Pons (tissue), 1 donor: ENCODE measurements around the gene IQCH.
A peak's percentile ranks its signal among the peaks of the same experiment; 100 is the strongest.

Experiments used
- DNase-seq: peaks from one replicate; pipeline ENCODE4 v3.0.0-alpha.2; 2016; ENCODE audit warnings: low spot score

Gene IQCH

GRCh38 chr15:67300266-67301025 is 45.9 kb downstream of the IQCH start:
- DNase-seq, result no peak

DNA sequence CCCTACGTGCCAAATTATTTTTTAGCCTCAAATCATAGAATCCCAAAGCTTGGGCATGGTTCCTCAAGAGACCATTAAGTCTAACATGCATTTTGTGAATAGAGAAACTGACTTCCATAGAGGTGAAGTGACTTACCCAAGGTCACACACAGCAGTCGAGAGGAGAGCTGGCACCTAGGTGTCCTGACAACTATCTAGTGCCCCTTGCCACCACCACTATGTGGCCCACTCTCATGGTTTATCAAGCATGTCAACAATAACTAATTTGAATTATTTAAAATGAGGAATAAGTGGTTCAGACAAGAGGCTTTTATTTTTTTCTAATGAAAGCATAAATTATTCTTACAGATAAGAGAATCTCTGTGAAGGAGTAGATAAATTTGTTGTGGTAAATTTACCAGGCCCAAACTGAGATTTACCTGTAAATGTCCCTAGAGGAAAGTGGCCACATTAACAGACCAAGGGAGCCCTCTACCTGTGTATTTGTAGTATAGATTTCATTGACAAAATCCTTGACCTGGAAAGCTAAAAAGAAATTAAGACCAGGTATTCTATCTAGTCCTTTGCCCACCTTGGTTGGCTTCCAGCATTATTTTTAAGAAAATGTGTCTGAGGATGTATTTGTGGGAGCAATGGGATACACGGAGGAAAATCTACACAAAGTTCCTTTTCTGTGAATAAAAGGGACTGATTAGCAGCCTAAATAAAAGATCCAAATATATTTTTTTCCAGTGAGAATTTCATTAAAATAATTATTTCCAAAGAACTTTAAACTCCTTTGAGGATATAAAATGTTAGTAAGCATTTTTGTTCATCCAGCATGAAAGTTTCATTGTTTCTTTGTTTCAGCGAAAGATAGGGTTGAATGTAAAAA is 49.1 kb downstream of the IQCH start:
- peak; percentile 29 for DNase-seq

- no peak for DNase-seq
Measured at GRCh38 chr15:67304778-67305177, 50.2 kb downstream of the IQCH start.

DNA sequence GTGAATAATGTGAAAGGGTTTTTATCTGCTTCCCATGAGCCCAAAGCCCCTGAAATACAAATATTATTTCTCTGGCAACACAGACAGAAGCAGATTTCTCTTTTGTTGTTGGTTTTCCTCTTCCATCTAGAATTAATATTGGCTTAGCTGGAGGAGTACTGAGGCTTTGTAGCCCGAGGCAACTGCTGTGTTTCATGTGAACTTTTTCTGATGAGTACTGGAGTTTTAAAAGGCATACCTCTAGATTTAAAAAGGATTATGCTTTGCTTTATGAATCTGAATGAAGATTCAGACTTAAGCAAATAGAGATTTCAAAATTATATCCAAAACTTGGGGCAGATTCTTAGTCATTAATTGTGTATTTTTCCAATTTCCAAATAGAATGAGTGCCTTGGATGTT is 50.9 kb downstream of the IQCH start:
- no peak for DNase-seq

DNA sequence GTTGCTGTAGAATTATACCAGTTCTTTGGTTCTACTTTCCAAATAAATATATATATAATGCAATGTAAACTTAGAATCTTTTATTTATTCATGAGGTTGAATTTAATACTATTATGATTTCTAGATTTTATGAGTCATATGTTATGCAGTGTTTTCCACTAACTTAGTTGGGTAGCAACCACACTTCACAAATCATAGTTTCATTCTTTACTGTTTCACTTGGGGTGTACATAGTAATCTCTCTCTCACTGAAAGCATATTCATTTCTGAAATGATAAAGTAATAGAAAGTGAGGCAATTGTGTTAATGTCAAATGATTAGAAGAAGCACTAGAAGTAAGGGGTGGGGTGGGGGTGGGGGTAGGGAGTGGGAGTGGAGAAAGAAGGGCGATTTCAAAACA is 52.6 kb downstream of the IQCH start:
- DNase-seq, result no peak

GRCh38 chr15:67307889-67308597 is 53.5 kb downstream of the IQCH start:
- no peak for DNase-seq

DNA sequence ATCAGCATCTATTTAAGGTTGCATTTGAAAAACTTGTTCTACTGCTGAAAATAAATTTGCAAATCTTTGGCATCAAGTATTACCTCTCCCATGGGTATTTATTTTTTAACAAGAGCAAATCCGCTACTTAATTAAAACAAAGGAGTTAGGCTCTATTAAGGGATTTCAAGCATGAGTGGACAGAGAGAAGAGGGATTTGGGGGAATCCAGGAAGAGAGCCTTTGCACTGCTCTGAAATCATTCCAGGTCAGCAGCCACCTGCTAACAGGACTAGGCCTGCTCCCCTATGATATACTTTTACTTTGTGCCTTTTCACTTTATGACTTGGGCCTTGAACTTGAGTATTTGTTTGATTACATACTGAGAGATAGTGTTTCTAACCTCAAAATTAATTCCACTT is 57.1 kb downstream of the IQCH start:
- no peak for DNase-seq

- DNase-seq, result no peak
Measured at GRCh38 chr15:67319961-67320360, 65.4 kb downstream of the IQCH start.

- DNase-seq, result no peak
Measured at GRCh38 chr15:67321352-67321751, 66.8 kb downstream of the IQCH start.

GRCh38 chr15:67322481-67322880 is 67.9 kb downstream of the IQCH start:
- no peak for DNase-seq

GRCh38 chr15:67327312-67327711 is 72.7 kb downstream of the IQCH start:
- no peak for DNase-seq

DNA sequence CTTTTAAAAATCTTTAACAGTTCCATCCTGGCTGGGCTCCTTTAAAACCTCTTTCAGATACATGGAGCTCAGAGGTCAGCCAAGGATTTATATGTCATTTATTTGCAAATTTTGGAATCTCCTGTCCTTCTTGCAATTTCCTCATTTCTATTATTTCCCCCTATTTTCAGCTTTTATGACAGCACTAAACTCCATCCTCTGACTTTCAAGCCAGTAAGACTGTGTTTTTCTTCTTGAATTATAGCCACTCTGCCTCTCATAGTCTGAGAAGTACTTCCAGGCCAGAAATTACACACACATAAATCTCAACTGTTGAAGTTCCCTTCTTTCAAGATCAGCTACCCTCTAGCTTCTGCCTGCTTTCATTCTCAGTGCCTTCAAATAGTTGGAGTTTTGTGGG is 73.2 kb downstream of the IQCH start:
- DNase-seq, result no peak

- no peak for DNase-seq
Measured at GRCh38 chr15:67329984-67330733, 75.6 kb downstream of the IQCH start.

- DNase-seq, result no peak
Measured at GRCh38 chr15:67331676-67332075, 77.1 kb downstream of the IQCH start.

- no peak for DNase-seq
Measured at GRCh38 chr15:67335026-67335425, 80.4 kb downstream of the IQCH start.

GRCh38 chr15:67335534-67336222 is 81.1 kb downstream of the IQCH start:
- DNase-seq, result no peak

DNA sequence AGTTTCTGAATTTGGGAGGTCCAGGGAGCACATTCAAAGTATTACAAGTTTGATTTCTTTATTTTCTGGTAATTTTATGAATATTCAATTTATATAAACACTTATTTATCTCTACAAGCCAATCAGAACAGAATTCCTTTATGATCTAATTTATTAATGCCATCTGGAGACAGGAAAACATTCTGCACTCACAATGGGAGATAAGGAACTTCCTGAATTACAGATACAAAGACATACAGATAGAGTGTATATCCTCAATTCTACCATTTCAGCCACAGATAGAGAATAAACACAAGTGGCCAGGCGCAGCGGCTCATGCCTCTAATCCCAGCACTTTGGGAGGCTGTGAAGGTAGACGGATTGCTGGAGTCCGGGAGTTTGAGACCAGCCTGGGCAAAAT is 86.0 kb downstream of the IQCH start:
- no peak for DNase-seq

GRCh38 chr15:67341539-67341938 is 87.0 kb downstream of the IQCH start:
- no peak for DNase-seq

DNA sequence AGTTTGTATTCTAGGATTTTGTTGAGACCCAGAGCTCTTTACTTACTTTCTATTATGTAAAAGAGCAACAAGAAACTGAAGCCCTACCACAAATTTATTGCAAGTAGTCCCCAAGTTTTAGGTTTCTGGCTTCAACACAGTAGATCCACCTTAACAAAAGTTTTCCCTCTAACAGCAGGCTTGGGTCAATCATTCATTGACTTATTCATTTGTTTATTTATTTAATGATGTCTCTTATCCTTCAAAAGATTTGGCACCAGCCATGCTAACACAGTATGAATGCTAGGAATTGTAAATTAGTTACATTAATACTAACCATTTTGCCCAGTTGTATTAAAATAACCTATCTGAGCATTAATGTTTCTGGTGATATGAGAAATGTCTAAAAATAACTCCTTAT is 88.6 kb downstream of the IQCH start:
- DNase-seq, result no peak

- DNase-seq, result no peak
Measured at GRCh38 chr15:67349634-67350033, 95.0 kb downstream of the IQCH start.

GRCh38 chr15:67350042-67350441 is 95.5 kb downstream of the IQCH start:
- DNase-seq, result no peak
